ENCODE results near the gene CCDC137. TPM values are rescaled to one million over a fixed set of nuclear protein-coding genes. Genes with fewer than 3 reads are reported as not detected.
A peak's percentile ranks its signal among the peaks of the same experiment; 100 is the strongest.

Gene CCDC137
- total and polyA plus RNA-seq, 12 donors, result 7.5 to 46.0 (median 15.3) TPM

DNA sequence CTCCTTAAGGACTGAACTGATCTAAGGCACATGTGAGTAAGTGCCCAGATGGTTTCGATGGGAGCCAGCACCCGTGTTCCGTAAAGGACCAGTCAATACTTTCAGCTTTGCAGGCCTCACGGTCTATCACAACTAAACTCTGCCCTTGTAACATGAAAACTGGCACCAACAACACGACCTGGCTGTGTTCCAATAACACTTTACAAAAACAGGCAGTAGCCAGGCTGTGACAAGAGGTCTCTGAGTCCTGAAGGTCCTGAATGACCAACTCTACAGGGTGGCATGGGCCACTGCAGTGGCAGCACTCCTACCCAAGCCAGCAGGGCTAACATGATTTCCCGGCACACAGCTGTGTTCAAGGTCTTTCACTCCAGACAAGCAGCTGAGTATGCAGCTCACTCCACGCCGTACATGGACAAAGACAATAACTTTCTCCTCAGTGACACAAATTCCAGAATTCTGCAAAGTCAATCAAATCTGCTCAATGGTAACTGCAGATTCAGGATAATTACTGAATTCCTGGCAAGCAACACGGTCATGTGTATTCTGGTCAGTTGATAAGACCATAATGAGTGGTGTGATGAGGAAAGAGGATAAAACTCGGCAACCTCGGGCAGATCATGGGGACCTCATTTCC, 44.9 kb upstream of the CCDC137 start:
- peak in 1 of 2 donors; percentile 53 for TF ChIP-seq POLR2A (IDR thresholded peaks at IDR 0.05)
- TF ChIP-seq, protein P1, sequence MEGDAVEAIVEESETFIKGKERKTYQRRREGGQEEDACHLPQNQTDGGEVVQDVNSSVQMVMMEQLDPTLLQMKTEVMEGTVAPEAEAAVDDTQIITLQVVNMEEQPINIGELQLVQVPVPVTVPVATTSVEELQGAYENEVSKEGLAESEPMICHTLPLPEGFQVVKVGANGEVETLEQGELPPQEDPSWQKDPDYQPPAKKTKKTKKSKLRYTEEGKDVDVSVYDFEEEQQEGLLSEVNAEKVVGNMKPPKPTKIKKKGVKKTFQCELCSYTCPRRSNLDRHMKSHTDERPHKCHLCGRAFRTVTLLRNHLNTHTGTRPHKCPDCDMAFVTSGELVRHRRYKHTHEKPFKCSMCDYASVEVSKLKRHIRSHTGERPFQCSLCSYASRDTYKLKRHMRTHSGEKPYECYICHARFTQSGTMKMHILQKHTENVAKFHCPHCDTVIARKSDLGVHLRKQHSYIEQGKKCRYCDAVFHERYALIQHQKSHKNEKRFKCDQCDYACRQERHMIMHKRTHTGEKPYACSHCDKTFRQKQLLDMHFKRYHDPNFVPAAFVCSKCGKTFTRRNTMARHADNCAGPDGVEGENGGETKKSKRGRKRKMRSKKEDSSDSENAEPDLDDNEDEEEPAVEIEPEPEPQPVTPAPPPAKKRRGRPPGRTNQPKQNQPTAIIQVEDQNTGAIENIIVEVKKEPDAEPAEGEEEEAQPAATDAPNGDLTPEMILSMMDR (IDR thresholded peaks at IDR 0.05), result no peak
- WGBS, 4 donors, result 39 to 54% (median 43%) methylated on average over 9 to 11 of the region's 11 CpGs
- intact Hi-C loops (cut with DNase I), result no loop called here
- peak; percentile 50 to 94 (median 90) for DNase-seq
- no peaks in the 10 kb centered on the region for H3K9me3 ChIP-seq (replicated peaks in 1 of 3)
- peaks cover 19 to 22% of the 10 kb centered on the region in 2 donors for H3K4me1 ChIP-seq (replicated peaks in 1 of 2)
- H3K27ac ChIP-seq, result peak overlapping the region; percentile 12 to 90 (median 72)
- no peaks in the 10 kb centered on the region for H3K27me3 ChIP-seq
- peaks cover 0 to 80% of the 10 kb centered on the region in 2 donors for H3K36me3 ChIP-seq (replicated peaks in 1 of 2)
- H3K4me3 ChIP-seq, result no peak overlapping the region

DNA sequence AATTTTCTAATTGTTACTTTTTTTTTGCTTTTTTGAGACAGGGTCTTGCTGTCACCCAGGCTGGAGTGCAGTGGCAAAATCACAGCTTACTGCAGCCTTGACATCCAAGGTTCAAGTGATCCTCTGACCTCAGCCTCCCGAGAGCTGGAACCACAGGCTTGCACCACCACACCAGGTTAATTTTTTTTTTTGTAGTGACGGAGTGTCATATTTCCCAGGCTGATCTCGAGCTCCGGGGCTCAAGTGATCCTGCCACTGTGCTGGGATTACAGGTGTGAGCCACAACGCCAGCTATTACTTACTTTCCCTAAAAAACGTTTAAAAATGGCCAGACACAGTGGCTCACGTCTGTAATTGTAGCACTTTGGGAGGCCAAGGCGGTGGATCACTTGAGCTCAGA, 36.3 kb upstream of the CCDC137 start:
- H3K36me3 ChIP-seq (replicated peaks in 1 of 2), result peaks cover 0 to 45% of the 10 kb centered on the region in 2 donors
- peaks cover under 1 to 20% of the 10 kb centered on the region in 2 donors for H3K4me1 ChIP-seq (replicated peaks in 1 of 2)
- no peak overlapping the region for H3K4me3 ChIP-seq
- TF ChIP-seq, protein P1 (IDR thresholded peaks at IDR 0.05), result no peak
- TF ChIP-seq POLR2A (IDR thresholded peaks at IDR 0.05), result no peak
- intact Hi-C loops (cut with DNase I), result no loop called here
- no peaks in the 10 kb centered on the region for H3K9me3 ChIP-seq (replicated peaks in 1 of 3)
- H3K27ac ChIP-seq, result no peak overlapping the region
- WGBS, 4 donors, result 79 to 87% (median 83%) methylated on average over 8 of the region's 8 CpGs
- H3K27me3 ChIP-seq, result no peaks in the 10 kb centered on the region
- no peak for DNase-seq

DNA sequence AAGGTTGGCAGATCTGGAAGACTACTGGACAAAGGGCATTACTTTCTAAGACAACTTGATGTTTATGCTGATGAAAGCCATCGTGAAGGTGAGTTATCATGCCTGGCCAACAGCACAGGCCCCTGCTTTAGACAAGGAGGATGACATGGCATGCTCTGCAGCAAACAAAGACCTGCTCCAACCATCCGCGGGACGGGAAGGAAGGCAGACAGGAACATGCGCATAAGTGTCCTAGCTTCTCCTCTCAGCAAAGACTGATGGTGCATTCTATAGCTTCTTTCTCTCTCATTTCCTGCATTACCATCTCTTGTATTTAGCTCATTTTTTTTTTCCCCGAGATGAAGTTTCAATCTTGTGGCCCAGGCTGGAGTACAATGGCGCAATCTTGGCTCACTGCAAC, 35.1 kb upstream of the CCDC137 start:
- no peaks in the 10 kb centered on the region for H3K9me3 ChIP-seq (replicated peaks in 1 of 3)
- peaks cover 10 to 30% of the 10 kb centered on the region in 2 donors for H3K4me1 ChIP-seq (replicated peaks in 1 of 2)
- no peak for DNase-seq
- peaks cover 0 to 33% of the 10 kb centered on the region in 2 donors for H3K36me3 ChIP-seq (replicated peaks in 1 of 2)
- TF ChIP-seq POLR2A (IDR thresholded peaks at IDR 0.05), result no peak
- TF ChIP-seq, protein P1 (IDR thresholded peaks at IDR 0.05), result no peak
- H3K27ac ChIP-seq, result no peak overlapping the region
- H3K27me3 ChIP-seq, result no peaks in the 10 kb centered on the region
- H3K4me3 ChIP-seq, result no peak overlapping the region
- intact Hi-C loops (cut with DNase I), result no loop called here
- WGBS, 4 donors, result 77 to 93% (median 91%) methylated on average over 7 of the region's 7 CpGs

DNA sequence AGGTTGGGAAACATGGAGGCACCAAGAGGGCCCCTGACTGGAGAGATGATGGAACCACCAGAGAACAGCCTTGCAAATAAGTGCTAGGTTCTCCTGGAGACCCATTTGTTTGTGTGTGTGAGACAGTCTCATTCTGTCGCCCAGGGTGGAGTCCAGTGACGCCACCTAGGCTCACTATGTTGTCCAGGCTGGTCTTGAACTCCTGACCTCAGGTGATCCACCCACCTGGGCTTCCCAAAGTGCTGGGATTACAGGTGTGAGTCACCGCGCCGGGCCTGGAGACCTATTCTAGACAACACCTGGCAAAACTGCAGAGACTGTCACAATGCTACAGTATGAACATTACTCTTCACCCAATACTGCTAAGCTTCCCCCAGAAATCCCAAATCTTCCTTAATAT, 31.1 kb upstream of the CCDC137 start:
- 69 to 94% (median 87%) methylated on average over 4 to 5 of the region's 5 CpGs for WGBS, 4 donors
- Histone ChIP-seq H3K4me1 (replicated peaks in 1 of 2) (peaks cover 10 to 36% of the 10 kb centered on the region in 2 donors), H3K27ac (no peak overlapping the region), H3K27me3 (no peaks in the 10 kb centered on the region), H3K4me3 (peak overlapping the region in 1 of 4 donors; percentile 100), H3K36me3 (replicated peaks in 1 of 2) (no peaks in the 10 kb centered on the region), H3K9me3 (replicated peaks in 1 of 3) (no peaks in the 10 kb centered on the region)
- DNase-seq, result no peak
- TF ChIP-seq POLR2A (IDR thresholded peaks at IDR 0.05), result no peak
- TF ChIP-seq, protein P1 (IDR thresholded peaks at IDR 0.05), result no peak
- intact Hi-C loops (cut with DNase I), result no loop called here
